Stimulated activated CD4-positive, alpha-beta T cell treated with anti-CD3 and anti-CD28 coated beads, Interleukin-12 subunit alpha, Interleukin-12 subunit beta, amount 100 ng/mL, for 48 hours (primary cell): ENCODE measurements around the gene PRPF18.

Source experiments
- DNase-seq, 3 donors: peaks; one replicate each; pipeline ENCODE4 v3.0.0-alpha.2; 2020; ENCODE audit warnings: low read depth in 2 of 3, low spot score in 1 of 3

Gene PRPF18

DNA sequence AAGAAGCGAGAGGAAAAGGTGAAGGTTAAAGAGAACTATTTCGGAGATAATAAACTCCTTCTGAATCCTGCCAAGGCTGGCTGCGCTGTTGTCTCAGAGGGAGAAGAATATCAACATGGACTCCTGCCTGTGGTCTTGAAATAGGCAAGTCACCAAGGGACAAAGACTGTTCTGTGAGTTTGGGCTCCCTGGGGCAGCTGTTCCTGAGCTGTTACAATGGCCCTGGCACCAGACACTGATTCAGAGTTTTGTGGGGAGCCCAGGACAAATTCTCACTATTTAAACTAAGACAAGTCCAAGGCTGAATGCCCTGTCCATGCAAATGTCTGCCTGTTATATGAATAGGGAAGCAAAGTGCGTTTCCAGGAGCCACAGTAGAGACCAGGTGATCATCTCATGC, 81.4 kb downstream of the PRPF18 start:
- DNase-seq, result no peak

GRCh38 chr10:13669182-13669855, 82.6 kb downstream of the PRPF18 start:
- no peak for DNase-seq

- no peak for DNase-seq
Observed at GRCh38 chr10:13669901-13670300, 83.1 kb downstream of the PRPF18 start.

DNA sequence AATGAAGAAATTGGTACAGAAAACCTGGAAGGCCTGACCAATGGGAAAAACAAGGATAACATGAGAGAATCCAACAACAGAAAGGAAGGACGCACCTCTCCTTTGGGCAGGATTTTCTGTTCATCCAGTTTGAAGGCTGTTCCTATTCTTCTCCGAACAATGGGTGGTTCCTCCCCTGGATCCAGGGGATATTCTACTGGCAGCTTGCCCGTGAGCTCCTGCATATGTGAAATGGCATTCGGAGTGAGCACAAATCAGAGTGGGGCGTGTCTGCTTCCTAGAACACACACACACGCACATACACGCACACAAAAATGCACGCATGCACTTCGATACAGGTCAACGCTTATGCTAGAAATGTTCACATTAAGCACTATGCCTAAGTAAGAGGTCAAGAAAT, 83.5 kb downstream of the PRPF18 start:
- DNase-seq, result no peak

DNA sequence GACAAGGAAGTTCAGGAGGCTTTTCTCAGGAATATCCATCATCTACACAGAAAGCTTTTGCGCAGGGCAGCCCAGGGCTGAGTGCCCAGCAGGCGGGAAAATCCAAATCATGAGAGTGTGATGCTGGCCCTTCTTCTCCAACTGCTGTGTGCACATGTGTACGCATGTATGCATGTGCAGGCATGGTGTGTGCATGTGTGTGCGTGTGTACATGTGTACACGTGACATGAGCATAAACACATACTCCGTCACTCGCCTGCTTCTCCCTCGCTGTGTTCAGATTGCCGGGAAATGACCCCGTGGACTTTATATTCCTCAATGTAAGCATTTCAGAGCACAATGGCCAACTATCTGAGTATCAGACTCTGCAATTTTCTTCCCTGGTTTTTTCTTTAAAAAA, 85.1 kb downstream of the PRPF18 start:
- no peak for DNase-seq

DNA sequence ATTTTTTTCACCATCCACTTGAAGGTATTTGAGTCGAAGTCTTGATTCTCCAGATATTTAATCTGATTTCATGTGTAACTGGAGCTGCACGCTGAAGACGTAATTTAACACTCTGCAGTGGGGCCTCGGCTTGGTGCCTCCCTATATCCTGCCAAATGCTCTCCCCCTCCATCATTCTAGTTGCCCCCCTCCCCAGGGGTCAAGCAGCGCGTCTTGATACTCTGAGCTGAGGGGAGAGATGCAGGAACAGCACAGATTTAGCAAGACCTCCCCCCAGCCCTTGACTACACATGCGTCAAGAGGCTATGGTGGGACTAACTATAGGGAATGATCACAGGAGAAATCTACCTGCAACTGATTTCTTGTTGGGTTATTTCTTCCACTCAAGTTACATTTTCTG, 85.8 kb downstream of the PRPF18 start:
- no peak for DNase-seq

GRCh38 chr10:13673156-13673555, 86.4 kb downstream of the PRPF18 start:
- DNase-seq, result no peak

DNA sequence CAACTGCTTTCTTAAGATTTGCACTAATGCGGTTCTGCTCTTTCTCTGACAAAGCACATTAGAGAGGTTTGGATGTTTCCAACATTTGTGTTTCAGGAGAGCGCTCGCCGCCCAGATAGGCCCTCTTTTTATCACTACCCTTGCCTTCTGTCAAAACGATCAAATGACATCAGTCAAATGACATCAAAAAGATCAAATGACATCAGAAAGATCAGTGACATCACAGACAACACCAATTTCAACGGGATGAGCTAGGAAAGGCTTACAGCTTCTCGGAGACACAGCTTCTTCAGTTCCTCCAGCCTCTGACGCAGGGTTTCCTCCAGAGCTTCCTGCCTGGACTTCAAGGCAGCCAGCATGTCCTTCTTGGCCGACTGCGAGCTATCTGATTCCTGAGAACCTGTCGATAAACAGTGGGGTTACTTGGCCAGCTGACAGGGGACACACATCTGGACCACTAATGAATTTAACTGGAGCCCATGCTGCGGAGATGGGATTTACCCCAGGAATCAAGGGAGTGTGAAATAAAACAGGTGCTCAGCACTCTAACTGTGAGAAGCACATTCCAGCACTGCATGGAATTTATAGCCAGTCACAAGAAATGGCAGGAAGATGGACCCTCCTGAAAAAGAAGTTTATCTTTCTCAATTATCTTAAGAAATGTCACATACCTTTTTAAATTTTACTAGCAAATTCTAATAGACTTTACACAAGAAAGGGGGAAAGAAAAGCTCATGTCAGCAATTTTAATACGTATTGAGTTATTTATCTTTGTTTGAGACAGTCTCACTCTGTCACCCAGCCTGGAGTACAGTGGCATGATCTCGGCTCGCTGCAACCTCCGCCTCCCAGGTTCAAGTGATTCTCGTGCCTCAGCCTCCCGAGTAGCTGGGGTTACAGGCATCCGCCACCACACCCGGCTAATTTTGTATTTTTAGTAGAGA, 88.2 kb downstream of the PRPF18 start:
- DNase-seq, result no peak

DNA sequence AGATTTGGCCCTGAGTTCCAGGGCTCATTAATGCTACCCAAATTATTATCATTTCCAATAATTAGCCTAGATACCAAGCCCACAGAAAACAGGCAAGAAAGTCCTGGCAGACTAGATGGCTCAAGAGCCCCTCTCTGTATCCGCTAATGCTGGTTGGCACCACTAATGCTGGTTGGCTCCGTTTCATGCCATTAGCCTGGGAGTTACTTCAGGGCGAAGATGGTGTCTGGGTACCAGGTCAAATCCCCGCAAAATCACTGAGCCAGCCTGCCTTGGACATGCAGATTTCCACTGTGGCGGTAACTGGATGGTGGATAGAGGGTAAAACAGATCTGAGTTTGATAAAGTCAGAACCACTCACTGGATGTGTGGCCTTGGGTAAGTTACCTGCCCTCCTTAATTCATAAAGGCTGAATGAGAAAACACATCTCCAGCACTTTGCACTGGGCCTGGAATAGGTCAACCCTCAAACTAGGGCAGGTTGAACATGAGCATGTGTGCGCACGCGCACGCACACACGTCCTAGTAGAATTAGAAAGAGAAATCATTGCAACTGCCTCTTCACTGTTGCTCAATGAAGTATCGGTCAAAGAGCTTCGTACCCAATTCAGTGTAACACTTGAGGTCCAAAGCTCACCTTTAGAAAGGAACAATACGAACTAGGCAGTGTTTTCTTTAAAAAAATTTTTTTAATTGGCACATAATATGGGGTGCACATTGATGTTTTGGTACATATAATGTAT, 91.5 kb downstream of the PRPF18 start:
- no peak for DNase-seq
